GM19238 (cell line): ENCODE results near the gene DNAJB12.
"Not testable (repeated sequence)": the region's sequence is repeated elsewhere in the genome, so short reads cannot be mapped to it uniquely, and the experiment has no call there.

Source experiments
- DNase-seq: peaks from one replicate; pipeline ENCODE4 v3.0.0; 2011; ENCODE audit warnings: low spot score; ENCODE audit not compliant: insufficient read length

Gene DNAJB12

GRCh38 chr10:72331575-72332422 lies 22.9 kb downstream of the DNAJB12 start:
- DNase-seq: peak; percentile 67

GRCh38 chr10:72330069-72330426 lies 24.7 kb downstream of the DNAJB12 start:
- no peak for DNase-seq

GRCh38 chr10:72329290-72330068 lies 25.2 kb downstream of the DNAJB12 start:
- no peak for DNase-seq

GRCh38 chr10:72328829-72329204 lies 25.9 kb downstream of the DNAJB12 start:
- DNase-seq: no peak

- DNase-seq: no peak
These were observed 26.5 kb downstream of the DNAJB12 start for GRCh38 chr10:72328045-72328828.

- DNase-seq: not testable (repeated sequence)
These were observed 27.8 kb downstream of the DNAJB12 start for GRCh38 chr10:72326665-72327603.

GRCh38 chr10:72325243-72326175 lies 29.2 kb downstream of the DNAJB12 start:
- DNase-seq: not testable (repeated sequence)

GRCh38 chr10:72323771-72324191 lies 30.9 kb downstream of the DNAJB12 start:
- no peak for DNase-seq

GRCh38 chr10:72323108-72323749 lies 31.5 kb downstream of the DNAJB12 start:
- no peak for DNase-seq

- DNase-seq: no peak
These were observed 32.2 kb downstream of the DNAJB12 start for GRCh38 chr10:72322280-72323058.

- DNase-seq: no peak
These were observed 32.8 kb downstream of the DNAJB12 start for GRCh38 chr10:72322030-72322279.

- no peak for DNase-seq
These were observed 33.3 kb downstream of the DNAJB12 start for GRCh38 chr10:72321248-72322029.

- peak; percentile 89 for DNase-seq
These were observed 34.0 kb downstream of the DNAJB12 start for GRCh38 chr10:72320676-72321247.

- DNase-seq: peak; percentile 82
These were observed 35.1 kb downstream of the DNAJB12 start for GRCh38 chr10:72319416-72320254.

GRCh38 chr10:72318418-72319262 lies 36.1 kb downstream of the DNAJB12 start:
- DNase-seq: no peak
